ENCODE measurements around the gene HMGB3. TPM values are rescaled to one million over a fixed set of nuclear protein-coding genes. Genes with fewer than 3 reads are reported as not detected.
"Not testable (repeated sequence)": the region's sequence is repeated elsewhere in the genome, so short reads cannot be mapped to it uniquely, and the experiment has no call there.

HMGB3 gene
- 25.3 and 25.4 TPM in 2 replicates for total RNA-seq

GRCh38 chrX:150982788-150983520 is at the start of gene HMGB3:
Gene HMGB3, plus strand, starts transcription at chrX:150983335. Its CDS starts 2,265 bp downstream, at chrX:150985600.
- intact Hi-C loops (cut with micrococcal nuclease), result loop anchor here (1.0 to 5.0 kb wide), 9 partner anchors 85 to 1849 kb away; partner anchors contain the start of genes CD99L2, CETN2, EOLA2 and MAMLD1

- intact Hi-C loops (cut with micrococcal nuclease), result no loop called here
Measured at GRCh38 chrX:150933945-150934350, 49.2 kb upstream of the HMGB3 start.

DNA sequence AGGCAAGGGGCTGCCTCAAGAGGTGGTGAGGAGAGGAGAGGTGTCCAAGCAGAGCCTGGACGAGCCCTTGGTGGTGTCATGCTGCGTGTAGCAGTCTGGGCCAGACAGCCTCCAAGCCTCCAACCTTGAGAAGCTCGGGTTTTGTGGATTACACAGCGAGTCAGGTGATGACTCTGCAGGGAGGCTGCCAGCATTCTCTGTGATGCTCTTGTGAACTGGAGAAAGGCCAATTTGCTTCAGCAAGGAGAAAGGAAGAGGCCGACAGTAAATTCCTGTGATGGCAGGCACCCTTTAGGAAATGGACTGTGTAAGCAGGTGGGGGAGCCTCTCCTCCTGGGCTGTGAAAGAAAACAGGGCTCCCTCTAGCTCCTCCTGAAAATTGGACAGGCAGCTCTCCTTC is 48.7 kb upstream of the HMGB3 start:
- intact Hi-C loops (cut with micrococcal nuclease), result no loop called here

DNA sequence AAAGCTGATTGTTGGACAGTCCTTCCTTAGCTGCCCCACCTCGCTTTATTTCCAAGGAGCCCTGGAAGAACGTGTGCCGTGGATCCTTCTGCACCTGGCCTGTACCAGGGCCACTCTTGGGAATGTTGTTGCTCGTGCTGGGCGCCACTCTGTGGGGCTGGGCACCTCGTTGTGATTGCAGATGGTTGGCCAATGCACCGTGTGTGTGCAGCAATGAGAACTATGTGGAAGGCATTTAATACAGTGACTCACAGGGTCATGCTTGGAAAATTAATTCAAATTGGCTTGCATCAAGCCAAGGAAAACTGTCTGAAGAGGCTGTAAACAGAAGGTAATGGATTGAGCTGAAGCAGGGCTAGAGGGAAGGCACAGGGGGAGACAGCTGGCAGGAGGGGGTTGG is 47.7 kb upstream of the HMGB3 start:
- intact Hi-C loops (cut with micrococcal nuclease), result no loop called here

GRCh38 chrX:150936556-150936955 is 46.6 kb upstream of the HMGB3 start:
- intact Hi-C loops (cut with micrococcal nuclease), result no loop called here

- intact Hi-C loops (cut with micrococcal nuclease), result no loop called here
Measured at GRCh38 chrX:150940844-150941495, 42.2 kb upstream of the HMGB3 start.

GRCh38 chrX:150941580-150941979 is 41.6 kb upstream of the HMGB3 start:
- intact Hi-C loops (cut with micrococcal nuclease), result no loop called here

DNA sequence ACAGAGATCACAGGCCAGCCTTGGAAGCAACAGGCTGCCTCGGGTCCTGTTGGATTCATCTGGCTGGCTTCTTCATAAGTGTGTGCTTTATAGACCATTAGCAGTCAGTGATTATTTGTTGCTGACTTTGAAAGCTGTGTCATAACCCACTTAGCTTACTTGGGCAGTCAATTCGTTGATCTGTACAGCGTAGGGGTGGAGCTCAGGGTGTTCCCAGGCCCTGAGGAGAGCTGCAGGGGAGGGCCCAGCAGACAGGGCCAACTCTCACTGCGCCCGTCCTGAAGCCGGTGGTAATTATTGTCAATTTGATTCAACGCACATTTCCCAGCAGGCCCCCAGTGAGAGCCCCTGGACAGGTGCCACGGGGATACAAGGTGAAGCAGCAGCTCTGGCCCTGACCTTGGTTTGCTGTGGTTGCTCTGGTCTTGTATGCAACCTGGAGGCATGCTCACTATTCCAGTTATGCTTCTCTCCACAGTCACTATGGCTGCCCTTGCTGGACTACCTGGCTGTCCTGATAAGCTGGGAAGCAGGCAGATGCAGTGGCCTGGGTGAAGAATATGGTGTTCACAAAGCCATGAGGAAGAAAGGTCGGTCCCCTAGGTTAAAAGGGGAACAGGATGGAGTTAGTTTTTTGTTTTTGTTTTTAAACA is 40.1 kb upstream of the HMGB3 start:
- intact Hi-C loops (cut with micrococcal nuclease), result no loop called here

DNA sequence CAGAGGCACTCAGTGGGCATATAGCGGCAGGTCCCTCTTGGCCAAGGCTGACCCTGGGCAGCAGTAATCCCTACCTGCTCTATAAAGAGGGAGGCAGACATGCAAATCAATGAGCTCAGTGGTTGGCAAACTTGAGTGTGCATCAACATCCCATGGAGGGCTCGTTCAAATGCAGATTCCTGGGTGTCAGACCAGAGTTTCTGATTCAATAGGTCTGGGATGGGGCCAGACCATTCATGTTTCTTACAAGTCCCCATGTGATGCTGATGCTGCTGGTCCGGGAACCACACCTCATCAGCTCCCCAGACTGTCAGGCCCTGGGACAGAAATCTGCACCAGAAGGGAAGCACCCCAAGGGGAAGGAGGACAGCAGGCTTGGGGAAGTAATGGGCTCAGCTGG is 38.9 kb upstream of the HMGB3 start:
- intact Hi-C loops (cut with micrococcal nuclease), result no loop called here

DNA sequence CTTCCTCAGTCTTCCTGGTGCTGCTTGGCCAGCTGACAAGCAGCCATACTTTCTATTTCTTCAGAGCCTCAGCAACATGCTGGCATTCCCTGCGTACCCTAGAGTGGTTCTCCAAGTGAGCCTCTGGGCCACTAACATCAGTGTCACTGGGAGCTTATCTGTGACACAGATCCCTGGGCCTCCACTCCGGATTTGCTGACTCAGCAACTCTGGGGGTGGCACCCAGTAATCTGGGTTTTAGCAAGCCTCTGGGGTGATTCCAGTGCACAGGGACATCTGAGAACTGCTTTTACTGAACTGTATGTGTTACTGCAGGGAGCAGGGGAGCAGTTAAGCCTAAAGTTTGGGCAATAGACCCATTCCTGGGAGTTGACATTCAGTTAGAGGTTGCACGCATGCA is 28.2 kb upstream of the HMGB3 start:
- intact Hi-C loops (cut with micrococcal nuclease), result no loop called here

- intact Hi-C loops (cut with micrococcal nuclease), result no loop called here
Measured at GRCh38 chrX:150955590-150955989, 27.5 kb upstream of the HMGB3 start.

- intact Hi-C loops (cut with micrococcal nuclease), result no loop called here
Measured at GRCh38 chrX:150958177-150958576, 25.0 kb upstream of the HMGB3 start.

GRCh38 chrX:150959557-150959956 is 23.6 kb upstream of the HMGB3 start:
- intact Hi-C loops (cut with micrococcal nuclease), result no loop called here

DNA sequence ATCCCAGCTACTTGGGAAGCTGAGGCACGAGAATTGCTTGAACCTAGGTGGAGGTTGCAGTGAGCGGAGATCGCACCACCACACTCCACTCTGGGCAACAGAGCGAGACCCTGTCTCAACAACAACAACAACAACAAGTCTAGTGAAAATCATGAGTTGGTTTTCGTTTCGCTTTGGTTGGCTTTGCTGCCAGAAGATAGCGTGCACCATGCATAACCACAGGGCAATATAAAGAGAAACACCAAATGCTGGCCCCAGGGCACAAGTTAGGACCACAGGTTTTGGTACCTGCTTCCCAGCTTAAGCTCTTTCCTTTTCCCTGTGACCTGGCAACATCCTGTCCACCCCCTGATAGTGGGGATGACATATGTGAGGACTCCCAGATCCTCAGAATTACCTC is 21.5 kb upstream of the HMGB3 start:
- intact Hi-C loops (cut with micrococcal nuclease), result no loop called here

- intact Hi-C loops (cut with micrococcal nuclease), result not testable (repeated sequence)
Measured at GRCh38 chrX:150964416-150964815, 18.7 kb upstream of the HMGB3 start.

DNA sequence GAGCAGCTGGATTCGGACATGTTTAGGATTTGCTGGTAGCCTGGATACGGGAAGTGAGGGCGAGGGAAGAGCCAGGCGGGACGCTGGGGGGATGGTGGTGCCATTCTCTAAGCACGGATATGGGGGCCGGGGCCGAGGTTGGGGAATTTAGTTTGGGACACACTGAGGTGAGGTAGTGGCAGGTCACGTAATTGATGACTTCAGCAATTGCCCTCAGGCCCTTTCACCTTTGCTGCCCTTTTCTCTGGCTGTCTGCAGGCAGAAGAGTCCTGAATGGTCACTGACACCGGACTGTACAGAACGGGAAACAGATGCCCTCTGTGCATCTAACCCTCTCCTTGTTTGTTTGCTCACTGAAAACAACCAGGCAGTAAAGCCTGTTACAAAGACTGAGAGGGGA is 16.9 kb upstream of the HMGB3 start:
- intact Hi-C loops (cut with micrococcal nuclease), result no loop called here

DNA sequence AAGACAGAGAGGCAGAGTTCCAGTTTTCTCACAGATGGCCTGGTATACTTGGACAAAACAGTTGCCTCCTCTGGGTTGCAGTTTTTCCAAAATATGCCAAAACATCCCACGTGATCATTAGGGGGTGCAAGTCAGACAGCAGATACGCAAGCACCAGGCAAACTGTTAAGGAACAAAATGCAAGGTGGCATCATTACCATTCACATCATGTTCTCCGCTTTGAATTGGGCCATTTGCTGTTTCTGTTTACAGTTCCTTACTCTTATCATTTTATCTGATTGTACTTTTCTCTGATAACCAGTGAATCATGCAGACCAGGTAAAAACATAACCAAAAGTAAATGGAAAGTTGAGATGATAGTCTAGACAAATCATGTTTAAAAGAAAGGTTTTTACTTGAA is 16.4 kb upstream of the HMGB3 start:
- intact Hi-C loops (cut with micrococcal nuclease), result no loop called here

DNA sequence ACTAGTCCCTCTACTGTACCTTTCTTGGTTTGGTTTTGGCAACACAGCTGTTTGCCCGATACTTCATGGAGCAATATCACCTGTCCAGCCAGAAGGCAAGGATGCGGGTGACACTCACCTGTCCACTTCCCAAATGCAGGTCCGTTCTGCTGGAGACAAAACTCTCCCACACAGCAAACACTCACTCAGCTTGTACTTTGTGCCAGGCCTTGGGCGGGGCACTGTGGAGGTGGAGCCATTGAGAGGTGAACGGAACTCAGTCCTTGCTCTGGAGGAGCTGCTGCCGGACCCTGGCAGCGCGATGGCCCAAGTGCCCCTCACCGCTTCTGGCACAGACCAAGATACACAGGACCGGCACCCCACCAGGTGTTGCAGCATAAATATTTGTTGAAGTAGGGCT is 15.3 kb upstream of the HMGB3 start:
- intact Hi-C loops (cut with micrococcal nuclease), result no loop called here

DNA sequence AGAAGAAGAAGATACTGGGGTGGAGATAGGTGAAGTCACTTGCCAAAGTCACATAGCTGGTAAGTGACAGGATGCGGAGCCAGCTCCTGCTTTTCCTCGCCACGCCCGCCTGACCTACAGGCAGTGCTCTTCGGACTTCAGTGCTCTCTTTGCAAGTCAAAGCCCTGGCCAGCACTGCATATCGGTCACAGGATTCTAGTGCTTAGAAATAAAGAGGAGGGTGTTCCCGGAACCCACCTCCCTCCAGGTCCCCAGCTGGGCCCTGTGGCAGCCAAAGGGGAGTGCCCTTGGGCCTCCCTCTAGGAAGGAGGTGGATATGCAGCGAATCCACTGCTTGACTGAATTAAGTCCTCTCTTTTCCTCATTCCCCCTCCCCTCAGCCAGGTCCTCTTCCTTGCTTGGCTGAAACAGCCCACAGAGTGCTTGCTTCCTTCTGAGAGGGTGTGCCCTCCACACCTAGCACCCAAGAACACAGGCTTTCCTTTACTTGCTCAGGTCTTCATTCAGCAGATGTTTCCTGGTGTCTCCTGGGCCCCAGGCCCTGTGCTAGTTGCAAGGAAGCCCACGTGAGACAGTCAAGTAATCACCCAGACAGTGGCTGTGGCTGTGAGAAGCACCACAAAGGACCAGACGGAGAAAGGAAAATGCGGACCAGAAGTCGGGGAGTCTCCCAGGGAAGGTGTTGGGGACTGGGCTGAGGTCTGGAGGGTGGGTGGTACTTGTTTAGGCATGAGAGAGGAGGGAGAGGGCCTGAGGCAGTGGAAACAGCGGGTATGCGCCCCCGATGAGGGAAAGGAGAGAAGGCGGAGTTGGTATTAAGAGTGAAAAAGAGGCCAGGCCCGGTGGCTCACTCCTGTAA is 14.0 kb upstream of the HMGB3 start:
- intact Hi-C loops (cut with micrococcal nuclease), result no loop called here

- intact Hi-C loops (cut with micrococcal nuclease), result no loop called here
Measured at GRCh38 chrX:150972450-150972849, 10.7 kb upstream of the HMGB3 start.

- intact Hi-C loops (cut with micrococcal nuclease), result no loop called here
Measured at GRCh38 chrX:150975655-150976390, 7.3 kb upstream of the HMGB3 start.
